ENCODE results near the gene XRCC5.

XRCC5 gene

DNA sequence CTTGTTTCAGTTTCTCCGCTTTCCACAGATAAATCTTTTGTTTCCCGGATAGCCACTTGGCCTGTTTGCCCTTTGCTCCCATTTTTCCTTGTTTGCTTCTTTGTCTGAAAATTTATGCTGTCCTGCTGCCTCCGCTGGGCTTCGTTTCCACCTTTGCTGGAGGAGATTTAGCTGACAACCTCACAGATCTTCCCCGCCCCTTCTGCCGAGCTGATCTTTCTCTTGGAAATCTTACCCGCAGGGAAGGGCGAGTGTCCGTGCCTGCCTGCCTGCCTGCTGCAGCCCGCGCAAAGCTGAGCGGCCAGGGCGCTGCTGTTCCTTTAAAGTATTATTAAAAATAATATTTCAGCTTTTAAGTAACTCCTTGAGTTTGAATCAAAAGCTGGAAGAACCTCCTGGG is 1.4 kb upstream of the XRCC5 start:
- TF ChIP-seq FOXP2 (optimal IDR thresholded peaks at IDR 0.05; ENCODE audit: borderline replicate concordance, extremely low read depth, extremely low read length, insufficient read depth) (no peak), SIN3A (IDR thresholded peaks at IDR 0.05; ENCODE audit: borderline replicate concordance, insufficient read depth, low read length) (no peak), TAF1 (IDR thresholded peaks at IDR 0.05; ENCODE audit: borderline replicate concordance, insufficient read depth, low read length) (no peak), POLR2AphosphoS5 (IDR thresholded peaks at IDR 0.05; ENCODE audit: low read depth, low read length) (no peak)

- TF ChIP-seq FOXP2 (optimal IDR thresholded peaks at IDR 0.05; ENCODE audit: borderline replicate concordance, extremely low read depth, extremely low read length, insufficient read depth) (no peak), TAF1 (IDR thresholded peaks at IDR 0.05; ENCODE audit: borderline replicate concordance, insufficient read depth, low read length) (no peak), REST (IDR thresholded peaks at IDR 0.05; ENCODE audit: insufficient read depth in 1 of 2, low read depth in 2 of 2, low read length in 2 of 2) (no peak), SIN3A (IDR thresholded peaks at IDR 0.05; ENCODE audit: borderline replicate concordance, insufficient read depth, low read length) (no peak), POLR2AphosphoS5 (IDR thresholded peaks at IDR 0.05; ENCODE audit: low read depth, low read length) (no peak; the same call in 1 of the 2 replicates)
These were observed 710 bp upstream of the XRCC5 start for GRCh38 chr2:216108310-216108966.

GRCh38 chr2:216109962-216110614 is 940 bp downstream of the XRCC5 start:
- TF ChIP-seq POLR2AphosphoS5 (IDR thresholded peaks at IDR 0.05; ENCODE audit: low read depth, low read length) (no peak), FOXP2 (optimal IDR thresholded peaks at IDR 0.05; ENCODE audit: borderline replicate concordance, extremely low read depth, extremely low read length, insufficient read depth) (no peak), SIN3A (IDR thresholded peaks at IDR 0.05; ENCODE audit: borderline replicate concordance, insufficient read depth, low read length) (no peak), TAF1 (IDR thresholded peaks at IDR 0.05; ENCODE audit: borderline replicate concordance, insufficient read depth, low read length) (no peak), REST (IDR thresholded peaks at IDR 0.05; ENCODE audit: insufficient read depth in 1 of 2, low read depth in 2 of 2, low read length in 2 of 2) (no peak)

- no peak for TF ChIP-seq TAF1 (IDR thresholded peaks at IDR 0.05; ENCODE audit: borderline replicate concordance, insufficient read depth, low read length)
- no peak for TF ChIP-seq POLR2AphosphoS5 (IDR thresholded peaks at IDR 0.05; ENCODE audit: low read depth, low read length)
- TF ChIP-seq FOXP2 (optimal IDR thresholded peaks at IDR 0.05; ENCODE audit: borderline replicate concordance, extremely low read depth, extremely low read length, insufficient read depth) = no peak
- no peak for TF ChIP-seq REST (IDR thresholded peaks at IDR 0.05; ENCODE audit: insufficient read depth in 1 of 2, low read depth in 2 of 2, low read length in 2 of 2)
- no peak for TF ChIP-seq SIN3A (IDR thresholded peaks at IDR 0.05; ENCODE audit: borderline replicate concordance, insufficient read depth, low read length)
These were observed 1.5 kb downstream of the XRCC5 start for GRCh38 chr2:216110620-216111019.

DNA sequence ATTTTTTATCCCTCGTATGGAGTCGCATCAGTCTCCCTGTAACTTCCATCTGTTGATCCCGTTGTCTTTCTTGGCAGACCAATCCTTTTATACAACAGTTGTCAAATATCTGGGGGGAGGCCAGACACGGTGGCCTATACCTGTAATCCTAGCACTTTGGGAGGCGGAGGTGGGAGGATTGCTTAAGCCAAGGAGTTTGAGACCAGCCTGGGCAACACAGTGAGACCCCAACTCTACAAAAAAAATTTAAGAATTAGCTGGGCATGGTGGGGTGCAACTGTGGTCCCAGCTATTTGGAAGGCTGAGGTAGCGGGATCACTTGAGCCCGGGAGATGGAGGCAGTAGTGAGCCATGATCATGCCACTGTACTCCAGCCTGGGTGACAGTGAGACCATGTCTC is 2.0 kb downstream of the XRCC5 start:
- TF ChIP-seq FOXP2 (optimal IDR thresholded peaks at IDR 0.05; ENCODE audit: borderline replicate concordance, extremely low read depth, extremely low read length, insufficient read depth) = no peak
- TF ChIP-seq TAF1 (IDR thresholded peaks at IDR 0.05; ENCODE audit: borderline replicate concordance, insufficient read depth, low read length) = no peak
- no peak for TF ChIP-seq REST (IDR thresholded peaks at IDR 0.05; ENCODE audit: insufficient read depth in 1 of 2, low read depth in 2 of 2, low read length in 2 of 2)
- no peak for TF ChIP-seq SIN3A (IDR thresholded peaks at IDR 0.05; ENCODE audit: borderline replicate concordance, insufficient read depth, low read length)
- no peak for TF ChIP-seq POLR2AphosphoS5 (IDR thresholded peaks at IDR 0.05; ENCODE audit: low read depth, low read length)

All from PFSK-1 (cell line).